ENCODE measurements around the gene XPC.
A peak's percentile ranks its signal among the peaks of the same experiment; 100 is the strongest.
"Not testable (repeated sequence)": the region's sequence is repeated elsewhere in the genome, so short reads cannot be mapped to it uniquely, and the experiment has no call there.

XPC gene

GRCh38 chr3:14126887-14127505, 51.4 kb downstream of the XPC start:
- Mint-ChIP-seq H3K36me3 (ENCODE audit: insufficient read depth) (peaks cover 50% of the 10 kb centered on the region), H3K4me3 (peak overlapping the region; percentile 93 to 99), H3K27me3 (no peaks in the 10 kb centered on the region), H3K4me1 (ENCODE audit: low read depth in 2 of 2) (peaks cover 46% of the 10 kb centered on the region in 2 donors), H3K9me3 (no peaks in the 10 kb centered on the region), H3K27ac (peak overlapping the region; percentile 76 to 96)
- no peak for DNase-seq
- ATAC-seq (replicated peaks), result no peak

GRCh38 chr3:14126017-14126886, 52.1 kb downstream of the XPC start:
- H3K27ac Mint-ChIP-seq, result peak overlapping the region; percentile 96 to 99
- DNase-seq (no peak), ATAC-seq (replicated peaks) (no peak)
- H3K4me3 Mint-ChIP-seq, result peak overlapping the region; percentile 93 to 99
- H3K27me3 Mint-ChIP-seq, result no peaks in the 10 kb centered on the region
- peaks cover 46% of the 10 kb centered on the region for H3K36me3 Mint-ChIP-seq (ENCODE audit: insufficient read depth)
- no peaks in the 10 kb centered on the region for H3K9me3 Mint-ChIP-seq
- H3K4me1 Mint-ChIP-seq (ENCODE audit: low read depth in 2 of 2), result peaks cover 46% of the 10 kb centered on the region in 2 donors

GRCh38 chr3:14125193-14126016, 53.0 kb downstream of the XPC start:
- DNase-seq, result peak; percentile 31 to 38 (median 37)
- Mint-ChIP-seq H3K27ac (peak overlapping the region; percentile 96 to 99), H3K4me1 (ENCODE audit: low read depth in 2 of 2) (peaks cover 46 to 48% of the 10 kb centered on the region in 2 donors), H3K4me3 (peak overlapping the region; percentile 93 to 99), H3K36me3 (ENCODE audit: insufficient read depth) (peaks cover 45% of the 10 kb centered on the region), H3K9me3 (no peaks in the 10 kb centered on the region), H3K27me3 (no peaks in the 10 kb centered on the region)
- ATAC-seq (replicated peaks), result peak; percentile 28

DNA sequence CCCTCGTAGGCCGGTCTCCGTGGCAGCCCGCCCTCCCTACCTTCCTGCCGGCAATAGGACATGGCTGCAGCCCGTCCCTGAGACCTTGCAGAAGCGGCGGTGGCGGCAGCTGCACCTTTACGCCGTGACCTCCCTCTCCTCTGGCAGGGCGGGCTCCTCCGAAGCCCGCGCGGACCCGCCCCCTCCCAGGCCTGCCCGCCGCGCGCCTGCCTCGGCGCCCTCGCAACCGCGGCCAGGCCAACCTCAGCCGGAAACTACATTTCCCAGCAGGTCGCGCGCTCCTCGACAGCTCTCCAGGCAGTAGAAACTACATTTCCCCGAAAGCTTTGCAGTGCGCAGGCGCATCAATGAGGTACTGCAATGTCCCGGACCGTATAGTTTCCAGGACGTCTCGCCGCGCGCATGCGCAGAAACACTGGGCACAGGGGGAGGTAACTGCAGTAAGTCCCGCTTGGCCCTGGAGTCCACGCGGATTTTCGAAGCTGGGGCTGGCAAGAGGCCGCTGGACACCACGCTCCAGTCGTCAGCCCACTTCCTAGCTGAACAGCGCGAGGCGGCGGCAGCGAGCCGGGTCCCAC, 53.7 kb downstream of the XPC start, which contains the start of the genes CHCHD4 and TMEM43:
TSS of gene CHCHD4 (minus strand) at position 256 of the 578 bp plus-strand sequence. CDS start at position 62, 194 bp downstream.
TSS of gene TMEM43 (plus strand) at position 438 of the 578 bp plus-strand sequence. CDS start 142 bp downstream, outside the sequence.
- DNase-seq (peak; percentile 96 to 97 (median 97)), ATAC-seq (replicated peaks) (peak; percentile 86)
- no peaks in the 10 kb centered on the region for H3K9me3 Mint-ChIP-seq
- H3K36me3 Mint-ChIP-seq (ENCODE audit: insufficient read depth), result peaks cover 38% of the 10 kb centered on the region
- H3K27me3 Mint-ChIP-seq, result no peaks in the 10 kb centered on the region
- H3K4me3 Mint-ChIP-seq, result peak within 1 kb of the TSS; percentile 93 to 99
- peaks cover 46 to 52% of the 10 kb centered on the region in 2 donors for H3K4me1 Mint-ChIP-seq (ENCODE audit: low read depth in 2 of 2)
- peak within 1 kb of the TSS; percentile 96 to 99 for H3K27ac Mint-ChIP-seq

GRCh38 chr3:14124223-14124614, 54.2 kb downstream of the XPC start:
- H3K36me3 Mint-ChIP-seq (ENCODE audit: insufficient read depth), result peaks cover 33% of the 10 kb centered on the region
- ATAC-seq (replicated peaks), result peak; percentile 28

DNA sequence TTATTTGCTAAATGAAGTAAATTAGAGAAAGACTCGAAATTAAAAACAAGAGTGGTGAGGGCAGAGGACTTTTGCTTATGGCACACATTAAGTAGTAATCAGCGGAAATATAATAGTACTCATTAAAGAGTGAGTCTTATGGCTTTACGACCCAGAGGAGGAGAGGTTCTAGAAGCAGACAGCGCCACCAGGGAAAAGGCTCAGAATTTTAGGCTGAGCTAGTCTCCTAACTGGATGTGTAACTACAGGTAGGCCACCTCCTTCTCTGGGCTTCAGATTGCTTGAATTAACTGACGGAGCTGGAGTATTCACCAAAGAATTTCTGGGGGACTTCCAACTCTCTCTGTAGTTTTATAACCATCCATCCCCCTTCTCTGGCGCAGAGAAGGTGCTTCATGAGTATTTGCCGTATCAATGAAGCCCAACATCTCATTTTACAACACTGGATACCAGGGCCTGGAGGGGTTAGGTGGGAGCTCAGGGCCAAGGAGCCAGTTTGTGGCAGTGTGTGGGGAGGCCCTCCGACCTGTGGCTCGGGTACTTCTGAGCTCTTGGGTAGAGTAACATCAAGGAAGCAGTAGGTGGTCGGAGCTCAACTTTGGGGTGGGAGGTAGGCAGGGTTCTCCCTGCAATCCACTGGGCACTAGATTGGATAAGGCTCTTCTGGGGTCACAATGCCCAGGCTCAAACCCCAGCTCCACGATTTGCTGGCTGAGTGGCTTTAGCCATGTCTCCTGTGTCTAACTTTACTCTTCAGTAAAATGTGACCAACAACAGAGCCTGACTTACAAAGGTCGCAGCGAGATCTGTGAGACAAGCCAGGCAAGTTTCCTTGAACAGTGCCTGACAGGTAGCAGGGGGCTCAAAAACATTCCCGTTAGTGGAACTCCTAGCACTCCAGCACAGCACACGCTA, 54.8 kb downstream of the XPC start:
- peaks cover 46 to 52% of the 10 kb centered on the region in 2 donors for H3K4me1 Mint-ChIP-seq (ENCODE audit: low read depth in 2 of 2)
- H3K9me3 Mint-ChIP-seq, result no peaks in the 10 kb centered on the region
- H3K4me3 Mint-ChIP-seq, result peak overlapping the region; percentile 93 to 99
- H3K36me3 Mint-ChIP-seq (ENCODE audit: insufficient read depth), result peaks cover 26% of the 10 kb centered on the region
- ATAC-seq (replicated peaks), result no peak
- DNase-seq, result no peak
- peak overlapping the region; percentile 96 to 99 for H3K27ac Mint-ChIP-seq
- no peaks in the 10 kb centered on the region for H3K27me3 Mint-ChIP-seq

More at GRCh38 chr3:14124223-14124614, 54.2 kb downstream of the XPC start:
- peaks cover 46 to 52% of the 10 kb centered on the region in 2 donors for H3K4me1 Mint-ChIP-seq (ENCODE audit: low read depth in 2 of 2)
- H3K9me3 Mint-ChIP-seq, result no peaks in the 10 kb centered on the region
- H3K27me3 Mint-ChIP-seq, result no peaks in the 10 kb centered on the region
- H3K27ac Mint-ChIP-seq, result peak overlapping the region; percentile 96 to 99
- peak overlapping the region; percentile 93 to 99 for H3K4me3 Mint-ChIP-seq
- DNase-seq, result peak in 1 of 3 experiments; percentile 39

DNA sequence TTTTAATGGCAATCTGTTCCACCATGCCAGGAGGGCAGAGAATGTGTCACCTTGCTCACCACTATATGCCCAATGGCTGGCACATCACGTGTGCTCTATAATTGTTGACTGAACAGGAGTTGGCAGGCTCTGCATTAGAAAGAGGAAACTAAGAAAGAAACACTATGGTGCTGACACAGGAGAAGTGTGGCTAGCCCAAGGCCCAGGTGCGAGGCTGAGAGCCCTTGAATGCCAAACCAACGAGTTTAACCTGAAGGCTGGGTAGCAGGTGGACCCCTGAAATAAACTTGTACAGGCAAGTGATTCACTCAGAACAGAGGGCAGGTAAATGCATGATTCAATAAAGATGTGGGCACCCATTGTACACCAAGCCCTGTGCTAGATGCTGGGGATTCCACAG, 56.1 kb downstream of the XPC start:
- H3K27me3 Mint-ChIP-seq, result no peaks in the 10 kb centered on the region
- ATAC-seq (replicated peaks), result no peak
- peak overlapping the region; percentile 3 to 99 for H3K4me3 Mint-ChIP-seq
- no peaks in the 10 kb centered on the region for H3K9me3 Mint-ChIP-seq
- peaks cover 25% of the 10 kb centered on the region for H3K36me3 Mint-ChIP-seq (ENCODE audit: insufficient read depth)
- H3K27ac Mint-ChIP-seq, result peak overlapping the region; percentile 96 to 99
- no peak for DNase-seq
- H3K4me1 Mint-ChIP-seq (ENCODE audit: low read depth in 2 of 2), result peaks cover 33 to 40% of the 10 kb centered on the region in 2 donors

DNA sequence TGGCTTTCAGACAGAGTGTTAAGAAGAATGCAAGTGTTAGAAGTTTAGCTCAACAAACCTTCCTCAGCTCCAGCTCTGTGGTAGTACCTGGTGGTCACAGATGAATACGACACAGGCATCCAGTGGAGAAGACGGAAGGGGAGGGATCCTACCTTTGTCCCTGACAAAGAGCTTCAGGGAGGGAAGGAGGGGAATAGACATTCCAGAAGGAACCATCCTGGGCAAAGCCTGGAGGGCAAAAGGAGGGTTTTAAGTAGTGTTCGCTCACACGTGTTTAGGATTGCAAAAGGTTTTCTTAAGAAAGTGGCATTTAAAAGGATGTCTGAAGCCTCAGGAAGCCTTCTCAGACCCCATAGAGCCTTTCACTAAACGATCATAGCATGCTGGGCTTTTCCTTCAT, 56.5 kb downstream of the XPC start:
- Mint-ChIP-seq H3K4me3 (no peak overlapping the region), H3K9me3 (no peaks in the 10 kb centered on the region), H3K27ac (peak overlapping the region in 1 of 2 donors; percentile 96), H3K36me3 (ENCODE audit: insufficient read depth) (peaks cover 23% of the 10 kb centered on the region), H3K4me1 (ENCODE audit: low read depth in 2 of 2) (peaks cover 32 to 38% of the 10 kb centered on the region in 2 donors), H3K27me3 (no peaks in the 10 kb centered on the region)
- ATAC-seq (replicated peaks) (no peak), DNase-seq (no peak)

DNA sequence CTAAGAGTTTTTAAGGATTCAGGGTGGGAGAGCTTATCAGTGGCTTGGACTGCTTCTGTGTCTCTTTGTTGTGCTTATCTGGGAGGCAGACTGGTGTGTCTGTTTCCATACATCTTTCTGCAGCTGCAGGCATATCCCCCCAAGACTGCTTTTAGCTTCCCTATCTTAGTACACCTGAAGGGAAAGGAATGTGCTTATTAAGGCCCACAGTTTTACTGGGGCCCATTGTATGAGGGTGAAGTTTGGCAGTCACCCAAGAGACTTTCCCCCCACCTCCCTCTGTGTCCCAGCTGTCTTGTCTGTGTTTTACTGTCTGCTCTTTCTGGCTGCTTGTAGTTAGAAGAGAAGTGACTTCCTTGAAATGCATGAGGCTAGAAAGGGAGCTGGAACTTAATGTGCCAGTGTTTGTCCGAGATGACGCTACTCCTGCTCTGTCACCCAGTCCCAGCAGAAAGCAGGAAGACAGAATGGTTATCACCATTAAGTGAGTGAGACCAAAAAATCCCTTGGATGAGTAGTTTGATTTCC, 57.4 kb downstream of the XPC start:
- not testable (repeated sequence) for DNase-seq; H3K4me3 Mint-ChIP-seq; H3K27ac Mint-ChIP-seq; ATAC-seq (replicated peaks); H3K9me3 Mint-ChIP-seq; H3K27me3 Mint-ChIP-seq
- H3K36me3 Mint-ChIP-seq (ENCODE audit: insufficient read depth), result peaks cover 22% of the 10 kb centered on the region
- H3K4me1 Mint-ChIP-seq (ENCODE audit: low read depth in 2 of 2), result peaks cover 25 to 32% of the 10 kb centered on the region in 2 donors

DNA sequence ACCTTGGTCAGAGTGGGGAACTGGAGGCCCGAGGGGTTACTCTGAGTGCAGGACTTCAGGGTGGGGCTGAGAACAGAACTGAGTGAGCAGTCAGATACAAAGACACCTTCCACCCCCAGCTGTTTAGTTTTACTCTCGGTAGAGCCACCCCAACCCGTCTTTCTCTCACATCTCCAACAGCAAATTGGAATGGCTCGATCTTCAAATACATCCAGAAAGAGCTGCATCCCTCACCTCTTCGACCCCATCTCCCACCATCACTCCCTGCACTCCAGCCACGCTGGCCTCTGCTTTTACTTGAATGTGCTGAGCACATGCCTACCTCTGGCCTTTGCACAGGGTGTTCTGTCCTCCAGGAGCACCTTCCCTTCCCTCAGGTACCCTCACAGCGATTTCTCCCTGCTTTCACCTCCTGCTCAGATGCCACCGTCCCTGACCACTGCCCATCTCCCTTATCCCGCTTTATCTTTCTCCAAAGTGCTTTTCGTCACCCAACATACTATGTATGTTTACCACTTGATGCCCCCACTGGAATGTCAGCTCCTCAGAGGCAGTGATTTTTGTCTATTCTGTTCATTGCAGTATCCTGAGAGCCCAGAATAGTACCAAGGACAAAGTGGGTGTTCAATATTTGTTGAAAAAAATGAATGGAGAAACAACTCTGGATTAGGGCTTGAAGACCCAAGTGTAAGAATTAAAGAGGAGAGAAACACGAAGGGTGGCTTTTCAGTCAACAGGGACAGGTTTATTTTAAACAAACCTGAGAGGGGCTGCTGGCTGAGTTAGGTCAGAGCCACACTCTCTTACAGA, 58.1 kb downstream of the XPC start:
- H3K4me3 Mint-ChIP-seq, result no peak overlapping the region
- peak overlapping the region in 1 of 2 donors; percentile 81 for H3K27ac Mint-ChIP-seq
- H3K27me3 Mint-ChIP-seq, result no peaks in the 10 kb centered on the region
- ATAC-seq (replicated peaks) (no peak), DNase-seq (no peak)
- H3K4me1 Mint-ChIP-seq (ENCODE audit: low read depth in 2 of 2), result peaks cover 19 to 26% of the 10 kb centered on the region in 2 donors
- H3K9me3 Mint-ChIP-seq, result no peaks in the 10 kb centered on the region
- peaks cover 16% of the 10 kb centered on the region for H3K36me3 Mint-ChIP-seq (ENCODE audit: insufficient read depth)

GRCh38 chr3:14119651-14120050, 58.8 kb downstream of the XPC start:
- no peaks in the 10 kb centered on the region for H3K27me3 Mint-ChIP-seq
- peaks cover 9% of the 10 kb centered on the region for H3K36me3 Mint-ChIP-seq (ENCODE audit: insufficient read depth)
- DNase-seq (no peak), ATAC-seq (replicated peaks) (no peak)
- H3K4me3 Mint-ChIP-seq, result no peak overlapping the region
- H3K27ac Mint-ChIP-seq, result peak overlapping the region in 1 of 2 donors; percentile 81
- H3K4me1 Mint-ChIP-seq (ENCODE audit: low read depth in 2 of 2), result peaks cover 17 to 26% of the 10 kb centered on the region in 2 donors
- no peaks in the 10 kb centered on the region for H3K9me3 Mint-ChIP-seq

All from effector memory CD8-positive, alpha-beta T cell (primary cell).